MM.1S (cell line): ENCODE results near the gene MAGOHB.
"Not testable (repeated sequence)": the region's sequence is repeated elsewhere in the genome, so short reads cannot be mapped to it uniquely, and the experiment has no call there.

Experiments
- DNase-seq: peaks from one replicate; pipeline ENCODE4 v3.0.0-alpha.2; 2015
- H2AFZ ChIP-seq: fragments of 300-600 bp; sonication (generic); 2 replicates; pipeline ENCODE4 v1.6.0; 2016; ENCODE audit warnings: antibody characterized with exemption, low read length
- H3F3A ChIP-seq: fragments of 300-600 bp; sonication (generic); 2 replicates; pipeline ENCODE4 v1.6.1; 2016; ENCODE audit warnings: mild to moderate bottlenecking, antibody characterized with exemption, low read length, moderate library complexity, mixed read lengths; ENCODE audit not compliant: insufficient read depth
- H3K27ac ChIP-seq: fragments of 300-600 bp; sonication (generic); 2 replicates; pipeline ENCODE4 v1.5.1; 2016; ENCODE audit warnings: mild to moderate bottlenecking, low read length
- H3K27me3 ChIP-seq: fragments of 300-600 bp; sonication (generic); replicated peaks from 2 replicates; pipeline ENCODE4 v1.6.0; 2016; ENCODE audit warnings: low read length; ENCODE audit not compliant: insufficient read depth
- H3K36me3 ChIP-seq: fragments of 300-600 bp; sonication (generic); replicated peaks from 2 replicates; pipeline ENCODE4 v1.6.1; 2016; ENCODE audit warnings: mild to moderate bottlenecking, low read length, mixed read lengths; ENCODE audit not compliant: insufficient read depth
- H3K4me1 ChIP-seq: fragments of 300-600 bp; sonication (generic); 2 replicates; pipeline ENCODE4 v1.6.1; 2016; ENCODE audit warnings: low read length, mixed read lengths
- H3K4me2 ChIP-seq: fragments of 300-600 bp; sonication (generic); 2 replicates; pipeline ENCODE4 v1.6.0; 2016; ENCODE audit warnings: low read depth, low read length
- H3K4me3 ChIP-seq: fragments of 300-600 bp; sonication (generic); 2 replicates; pipeline ENCODE4 v1.5.1; 2016; ENCODE audit warnings: low read length, mixed read lengths
- H3K79me2 ChIP-seq: fragments of 300-600 bp; sonication (generic); 2 replicates; pipeline ENCODE4 v1.6.1; 2016; ENCODE audit warnings: mixed run types, low read length, mixed read lengths
- H3K9ac ChIP-seq: fragments of 300-600 bp; sonication (generic); 2 replicates; pipeline ENCODE4 v1.6.1; 2016; ENCODE audit warnings: low read length, mixed read lengths
- H3K9me2 ChIP-seq: fragments of 300-600 bp; sonication (generic); replicated peaks from 2 replicates; pipeline ENCODE4 v1.6.1; 2016; ENCODE audit warnings: mild to moderate bottlenecking, low read length, mixed read lengths; ENCODE audit not compliant: insufficient read depth
- H3K9me3 ChIP-seq: fragments of 300-600 bp; sonication (generic); replicated peaks from 2 replicates; pipeline ENCODE4 v1.6.1; 2016; ENCODE audit warnings: mild to moderate bottlenecking, low read length, mixed read lengths; ENCODE audit not compliant: insufficient read depth
- H4K20me1 ChIP-seq: fragments of 300-600 bp; sonication (generic); 2 replicates; pipeline ENCODE4 v1.6.1; 2016; ENCODE audit warnings: mild to moderate bottlenecking, low read length, moderate library complexity, mixed read lengths; ENCODE audit not compliant: insufficient read depth
- CTCF ChIP-seq: fragments of 300-600 bp; sonication (generic); IDR thresholded peaks from 2 replicates; pipeline ENCODE4 v1.5.1; 2016; ENCODE audit warnings: antibody characterized with exemption, low read length, mixed read lengths
- EZH2 ChIP-seq: fragments of 300-600 bp; sonication (generic); optimal IDR thresholded peaks from 2 replicates; pipeline ENCODE3; 2017; ENCODE audit warnings: low read depth, mild to moderate bottlenecking, antibody characterized with exemption, low read length, mixed read lengths
- EZH2phosphoT487 ChIP-seq: fragments of 300-600 bp; sonication (generic); IDR thresholded peaks from 2 replicates; pipeline ENCODE4 v1.6.1; 2018; ENCODE audit warnings: antibody characterized with exemption, low read length

MAGOHB gene

GRCh38 chr12:10652192-10652591 lies 38.8 kb upstream of the MAGOHB start:
- Histone ChIP-seq H3K27me3 (no peaks in the 10 kb centered on the region), H3K9me3 (no peaks in the 10 kb centered on the region), H3K4me1 (no peaks in the 10 kb centered on the region), H3K4me3 (no peak overlapping the region), H3F3A (no peaks in the 10 kb centered on the region), H2AFZ (no peak overlapping the region), H3K9me2 (no peaks in the 10 kb centered on the region), H3K36me3 (no peaks in the 10 kb centered on the region), H3K9ac (no peak overlapping the region), H3K79me2 (no peaks in the 10 kb centered on the region), H3K27ac (no peak overlapping the region), H3K4me2 (no peak overlapping the region), H4K20me1 (no peaks in the 10 kb centered on the region)
- TF ChIP-seq CTCF (no peak), EZH2phosphoT487 (no peak), EZH2 (no peak)
- no peak for DNase-seq

- H3K4me1 ChIP-seq, H3K4me3 ChIP-seq, H3K27ac ChIP-seq, H3K79me2 ChIP-seq, H3K27me3 ChIP-seq, H3K4me2 ChIP-seq, H3K9me2 ChIP-seq, H4K20me1 ChIP-seq, DNase-seq, H3F3A ChIP-seq, H3K9me3 ChIP-seq, H3K9ac ChIP-seq, H3K36me3 ChIP-seq, H2AFZ ChIP-seq: not testable (repeated sequence)
Observed at GRCh38 chr12:10646576-10646975, 33.2 kb upstream of the MAGOHB start.

- no peaks in the 10 kb centered on the region for H3K4me1 ChIP-seq
- TF ChIP-seq CTCF: no peak
- TF ChIP-seq EZH2: no peak
- no peak for TF ChIP-seq EZH2phosphoT487
Observed at GRCh38 chr12:10645910-10646309, 32.5 kb upstream of the MAGOHB start.

GRCh38 chr12:10641735-10642500 lies 28.5 kb upstream of the MAGOHB start:
- H3K79me2 ChIP-seq: no peaks in the 10 kb centered on the region
- no peaks in the 10 kb centered on the region for H3K4me1 ChIP-seq
- no peak overlapping the region for H2AFZ ChIP-seq
- H3K9me2 ChIP-seq: no peaks in the 10 kb centered on the region
- no peak for DNase-seq
- no peaks in the 10 kb centered on the region for H3K9me3 ChIP-seq
- H3F3A ChIP-seq: no peaks in the 10 kb centered on the region
- H3K36me3 ChIP-seq: no peaks in the 10 kb centered on the region
- no peak overlapping the region for H3K4me2 ChIP-seq
- H3K4me3 ChIP-seq: no peak overlapping the region
- no peaks in the 10 kb centered on the region for H3K27me3 ChIP-seq
- H4K20me1 ChIP-seq: no peaks in the 10 kb centered on the region
- TF ChIP-seq EZH2phosphoT487 (no peak), EZH2 (no peak), CTCF (no peak)
- no peak overlapping the region for H3K9ac ChIP-seq
- H3K27ac ChIP-seq: no peak overlapping the region

More at GRCh38 chr12:10645910-10646309, 32.5 kb upstream of the MAGOHB start:
- Histone ChIP-seq H3K27ac (no peak overlapping the region), H3K27me3 (no peaks in the 10 kb centered on the region), H3K36me3 (no peaks in the 10 kb centered on the region), H3K9me2 (no peaks in the 10 kb centered on the region), H3F3A (no peaks in the 10 kb centered on the region), H3K9ac (no peak overlapping the region), H4K20me1 (no peaks in the 10 kb centered on the region), H2AFZ (no peak overlapping the region), H3K79me2 (no peaks in the 10 kb centered on the region), H3K4me3 (no peak overlapping the region), H3K4me2 (no peak overlapping the region), H3K9me3 (no peaks in the 10 kb centered on the region)
- no peak for DNase-seq
